HL-60/S4 treated with retinoic acid at 250 ng/mL for 4 days and 3 days (cell line): ENCODE results near the gene PARD3.

ENCODE experiments used
- in situ Hi-C: fragments of 300-500 bp; cut with MboI; formaldehyde crosslinking; loops from 2 replicates; pipeline ENCODE4 v1.7.0; 2022; ENCODE audit warnings: low sequenced_read_pairs

Gene PARD3

DNA sequence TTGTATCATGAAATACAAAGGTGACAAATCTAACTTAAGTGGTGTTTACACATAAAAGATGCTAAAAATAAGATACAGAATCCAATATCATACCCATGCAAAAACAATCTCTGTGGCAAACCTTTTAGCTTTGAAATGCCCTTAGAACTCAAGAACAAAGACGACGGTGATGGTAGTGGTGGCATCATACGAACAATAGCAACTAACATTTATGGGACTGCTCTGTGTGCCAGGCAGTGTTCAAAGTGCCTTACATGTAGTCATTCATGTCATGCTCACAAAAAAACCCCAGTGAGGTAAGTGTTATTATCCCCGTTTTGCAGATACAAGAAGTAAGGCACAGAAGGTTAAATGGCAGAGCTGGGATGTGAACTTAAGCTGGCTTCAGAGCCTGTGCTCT, 563.9 kb downstream of the PARD3 start:
- in situ Hi-C loops, result no loop called here

DNA sequence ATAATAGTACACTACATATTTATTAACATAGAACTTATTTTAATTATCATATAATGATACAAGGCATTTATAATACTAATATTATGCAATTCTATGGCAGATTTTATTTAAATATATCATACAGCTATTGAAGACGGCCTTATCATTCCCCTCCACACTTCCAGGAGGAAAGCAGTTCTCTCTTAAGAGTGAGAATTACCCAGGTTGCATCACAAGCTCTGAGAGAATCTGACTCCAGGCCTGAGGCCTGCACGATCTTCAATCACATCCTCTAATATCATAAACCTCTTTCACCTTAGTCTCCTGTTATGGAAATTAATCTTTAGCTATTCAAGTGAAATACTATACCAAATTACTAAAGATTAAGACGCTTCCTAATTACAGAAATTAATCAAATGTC, 564.4 kb downstream of the PARD3 start:
- in situ Hi-C loops, result no loop called here

DNA sequence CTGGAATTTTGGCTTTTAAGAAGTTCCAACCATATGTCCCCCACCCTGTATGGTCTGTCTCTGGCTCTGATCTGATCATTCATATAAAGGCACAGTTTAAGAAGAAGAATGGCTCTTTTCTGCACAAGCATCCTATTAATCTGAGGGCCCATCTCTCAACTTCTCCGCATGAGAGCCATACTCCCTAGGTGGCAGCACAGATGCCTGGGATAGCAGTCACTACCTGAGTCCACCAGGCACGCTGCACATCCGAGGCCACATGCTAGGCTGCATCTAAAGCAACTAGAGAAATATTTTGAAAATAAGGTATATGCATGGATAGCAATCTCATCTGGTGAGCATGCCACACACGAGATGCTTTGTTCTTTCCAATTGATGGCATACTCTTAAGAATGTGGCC, 565.5 kb downstream of the PARD3 start:
- in situ Hi-C loops, result no loop called here

DNA sequence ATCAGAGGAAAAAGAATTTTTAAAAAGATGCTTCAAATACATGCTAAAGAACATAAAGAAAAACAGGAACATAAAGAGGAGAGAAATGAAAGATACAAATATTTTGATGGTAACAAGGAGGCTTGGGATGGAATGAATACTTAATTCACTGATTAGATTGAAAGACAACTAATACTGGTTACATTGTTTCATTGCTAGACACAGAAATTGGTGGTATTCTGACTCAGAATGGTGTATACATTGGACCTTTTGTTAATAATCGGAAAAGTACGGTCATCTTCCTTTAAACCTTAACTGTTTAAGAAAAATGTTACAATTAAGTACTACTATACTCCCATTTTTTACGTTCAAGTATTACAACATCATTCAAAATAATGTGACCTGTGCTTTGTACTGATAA, 567.5 kb downstream of the PARD3 start:
- in situ Hi-C loops, result no loop called here

DNA sequence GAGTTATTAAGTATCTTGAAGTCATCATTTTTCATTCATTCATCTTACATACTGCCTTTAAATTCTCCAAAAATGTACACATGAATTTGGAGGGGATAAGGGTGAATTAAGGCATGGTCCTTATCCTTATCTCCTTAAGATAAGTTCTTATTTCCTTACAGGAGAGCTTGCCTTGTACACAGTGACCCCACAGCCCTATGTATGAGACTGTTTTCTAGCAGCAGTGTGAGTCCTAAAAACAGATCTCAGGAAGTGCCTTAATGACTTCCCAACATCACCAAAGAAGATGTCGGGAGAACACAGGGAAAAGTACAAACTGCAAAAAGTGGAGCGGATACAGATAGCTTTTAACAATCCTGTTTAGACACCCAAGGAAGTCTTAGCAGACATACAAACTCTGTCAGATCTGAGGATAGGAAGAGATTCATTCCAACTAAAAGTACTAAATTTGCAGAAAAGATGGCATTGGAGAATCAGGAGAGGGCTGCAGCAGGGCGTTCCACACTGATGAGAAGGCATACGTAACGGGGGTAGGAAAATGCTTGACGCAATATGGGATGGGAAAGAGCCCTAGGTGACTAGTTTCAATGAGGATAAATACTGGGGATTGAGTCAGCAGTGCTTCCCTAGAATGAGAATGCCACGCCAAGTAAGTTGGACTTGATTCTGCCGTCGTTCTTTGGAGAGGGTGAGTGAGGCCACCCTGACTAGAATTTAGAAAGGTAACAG, 570.2 kb downstream of the PARD3 start:
- in situ Hi-C loops, result no loop called here

DNA sequence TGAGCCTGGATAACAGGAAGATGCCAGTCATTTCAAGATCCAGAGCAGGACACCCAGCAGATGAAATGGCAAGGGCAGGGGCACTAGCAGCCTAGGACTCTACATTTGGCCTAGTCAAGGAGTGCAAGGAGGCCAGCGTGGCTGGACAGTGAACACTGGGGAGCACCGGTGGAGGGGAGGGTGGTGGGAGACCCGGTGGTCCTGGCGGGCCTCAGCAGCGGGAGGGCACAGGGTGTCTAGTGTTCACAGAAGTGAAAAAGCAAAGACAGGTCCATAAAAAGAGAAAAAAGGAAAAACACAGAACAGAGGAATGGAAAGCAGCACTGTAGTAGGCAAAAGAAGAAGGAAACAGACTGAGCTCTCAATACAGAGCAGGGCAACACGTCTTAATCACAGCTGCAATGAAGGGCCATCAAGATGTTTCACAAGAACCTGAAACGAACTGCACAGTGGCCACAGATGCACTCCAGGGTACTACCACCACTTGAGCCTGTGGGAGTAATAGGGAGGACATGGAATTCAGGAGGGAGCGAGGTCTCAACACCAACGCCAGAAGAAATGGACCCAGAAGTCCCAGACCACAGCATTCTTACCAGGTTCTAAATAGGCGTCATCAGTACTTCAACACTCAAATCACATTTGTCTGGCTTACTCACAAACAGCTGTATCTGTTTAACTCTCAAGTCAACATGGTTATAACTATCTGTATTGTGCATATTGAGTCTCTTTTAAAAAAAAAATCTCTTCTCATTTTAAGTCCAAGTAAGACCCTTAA, 573.7 kb downstream of the PARD3 start:
- in situ Hi-C loops, result no loop called here

DNA sequence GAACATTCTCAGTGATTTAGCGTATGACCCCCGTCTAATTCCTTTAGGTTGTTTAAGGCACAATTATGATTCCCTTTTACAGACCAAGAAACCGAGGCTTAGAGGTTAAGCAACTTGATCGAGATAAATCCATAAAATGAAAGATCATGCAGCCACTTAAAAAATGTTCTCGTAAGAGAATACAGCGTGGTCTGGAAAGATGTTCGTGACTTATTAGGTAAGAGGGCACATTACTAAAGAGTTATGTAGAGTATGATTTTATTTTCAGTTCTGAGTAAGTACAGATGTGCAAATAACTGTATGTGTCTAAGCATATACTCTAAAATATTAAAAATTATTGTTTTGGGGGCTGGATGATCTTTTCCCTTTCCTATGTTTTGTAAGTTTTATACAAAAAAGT, 575.1 kb downstream of the PARD3 start:
- in situ Hi-C loops, result no loop called here

DNA sequence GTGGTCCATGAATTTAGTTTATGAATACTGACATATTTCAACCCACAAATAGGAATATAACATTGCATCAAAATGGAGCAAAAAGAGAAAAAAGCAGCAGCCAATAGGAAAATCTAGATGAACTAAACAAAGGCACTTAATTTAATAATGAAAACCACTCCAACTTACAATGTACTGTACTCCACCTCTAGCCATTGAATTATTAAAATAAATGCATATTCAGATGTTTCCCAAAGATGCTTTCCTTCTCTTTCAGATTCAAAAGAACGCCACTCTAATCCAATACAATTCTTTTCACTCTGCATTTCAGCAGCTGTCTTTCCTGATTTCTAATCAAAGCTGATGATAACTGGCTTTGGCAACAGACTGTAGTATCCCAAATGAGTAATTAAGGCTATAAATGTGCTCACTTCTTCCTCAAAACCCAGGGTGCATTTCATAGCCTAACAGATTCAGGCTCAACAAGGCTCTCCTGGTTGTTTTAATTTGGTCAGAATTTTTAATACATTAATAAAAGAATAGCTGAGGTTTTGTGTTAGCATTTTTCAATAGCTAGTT, 577.1 kb downstream of the PARD3 start:
- in situ Hi-C loops, result no loop called here

DNA sequence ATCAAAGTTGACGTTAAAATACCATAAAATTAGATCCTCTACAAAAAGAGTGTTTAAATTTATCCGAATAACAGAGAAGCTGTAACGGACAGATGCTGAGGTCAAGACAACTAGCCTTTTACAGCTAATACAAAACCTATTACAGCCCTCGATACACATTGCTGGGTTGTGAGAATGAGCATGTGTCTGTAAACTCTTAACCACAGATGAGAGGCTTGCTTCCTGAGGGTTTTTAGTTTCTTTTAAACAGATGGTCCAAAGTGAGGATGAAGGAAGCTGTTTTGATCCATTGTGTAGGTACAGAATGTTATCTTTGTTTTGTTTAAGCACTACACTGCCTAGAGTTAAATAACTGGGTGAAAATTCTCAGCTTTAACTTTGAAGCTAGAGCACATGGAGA, 578.2 kb downstream of the PARD3 start:
- in situ Hi-C loops, result no loop called here

DNA sequence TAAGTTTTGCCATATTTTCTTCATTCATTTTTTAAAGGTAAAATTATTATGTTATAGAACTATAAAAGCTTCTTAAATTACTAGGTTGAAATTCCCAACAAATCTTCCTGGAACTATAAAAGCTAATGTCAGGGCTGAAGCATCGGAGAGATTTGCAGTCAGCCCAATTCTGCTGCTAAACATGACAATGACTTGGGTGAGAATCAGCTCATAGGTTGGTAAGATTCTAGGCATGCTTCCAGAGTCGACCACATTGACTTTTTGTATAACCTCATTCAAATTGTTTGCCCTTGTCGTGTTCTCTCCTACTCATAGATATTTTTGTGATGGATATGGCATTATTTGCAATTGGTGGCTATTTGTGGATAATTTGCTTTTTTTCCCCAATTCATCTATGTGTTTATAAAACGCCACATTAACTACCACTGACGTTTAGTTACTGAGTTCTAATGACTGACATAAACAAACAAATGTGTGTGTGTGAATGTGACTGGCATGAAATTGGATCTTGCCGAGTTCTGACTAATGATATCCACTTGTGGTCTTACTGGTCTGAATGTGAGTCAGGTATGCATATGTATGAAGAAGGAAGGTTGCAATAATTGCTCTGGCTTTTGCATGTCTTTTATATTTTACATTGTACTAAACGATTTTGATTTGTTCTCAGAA, 579.8 kb downstream of the PARD3 start:
- in situ Hi-C loops, result no loop called here

DNA sequence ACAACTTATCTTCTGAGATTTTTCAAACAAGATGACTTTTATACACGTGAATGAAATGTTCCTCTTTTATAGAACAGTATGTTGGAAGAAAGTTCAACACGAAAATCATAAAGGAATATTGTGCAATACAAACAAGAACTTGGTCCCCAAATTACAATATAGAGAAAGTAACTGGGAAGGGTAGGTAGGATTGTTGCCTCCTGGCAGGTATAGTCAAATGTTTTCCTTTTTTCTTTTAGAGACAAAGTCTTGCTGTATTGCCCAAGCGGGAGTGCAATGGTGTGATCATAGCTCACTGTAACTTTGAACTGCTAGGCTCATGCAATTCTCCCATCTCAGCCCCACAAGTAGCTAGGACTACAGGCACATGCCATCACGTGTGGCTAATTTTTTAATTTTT, 582.6 kb downstream of the PARD3 start:
- in situ Hi-C loops, result no loop called here

DNA sequence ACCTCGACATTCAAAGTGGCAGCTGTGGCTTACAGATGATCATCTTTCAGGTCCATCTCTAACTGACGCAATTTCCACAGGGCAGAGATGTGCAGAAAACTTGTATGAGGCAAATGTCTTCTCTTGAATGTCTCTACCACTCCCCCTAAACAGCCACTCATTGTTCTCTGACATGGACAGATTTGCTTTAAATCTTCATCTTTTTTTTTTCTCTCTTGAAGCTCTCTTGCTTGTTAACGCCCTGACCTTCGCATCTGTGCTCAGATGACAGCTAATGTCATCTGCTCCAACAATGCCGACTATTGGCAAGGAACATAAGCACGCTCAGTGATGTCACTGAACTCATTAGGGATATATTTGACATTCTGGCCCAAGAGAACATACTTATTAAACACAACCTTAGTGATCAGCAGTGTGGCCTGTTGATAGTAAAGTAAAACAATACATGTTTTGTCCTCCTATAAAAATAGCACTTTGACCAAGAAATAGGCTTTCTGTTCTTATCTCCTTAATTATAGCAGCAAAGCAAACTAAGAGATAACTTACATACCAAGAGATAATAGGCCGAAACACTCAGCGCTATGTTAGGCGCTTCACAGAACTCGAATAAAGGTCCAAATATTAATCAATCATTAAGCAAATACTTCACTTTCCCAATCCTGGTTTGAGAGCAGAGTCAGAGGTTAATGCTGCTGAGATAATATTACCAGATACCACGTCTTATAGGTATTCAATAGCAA, 583.5 kb downstream of the PARD3 start:
- in situ Hi-C loops, result no loop called here

DNA sequence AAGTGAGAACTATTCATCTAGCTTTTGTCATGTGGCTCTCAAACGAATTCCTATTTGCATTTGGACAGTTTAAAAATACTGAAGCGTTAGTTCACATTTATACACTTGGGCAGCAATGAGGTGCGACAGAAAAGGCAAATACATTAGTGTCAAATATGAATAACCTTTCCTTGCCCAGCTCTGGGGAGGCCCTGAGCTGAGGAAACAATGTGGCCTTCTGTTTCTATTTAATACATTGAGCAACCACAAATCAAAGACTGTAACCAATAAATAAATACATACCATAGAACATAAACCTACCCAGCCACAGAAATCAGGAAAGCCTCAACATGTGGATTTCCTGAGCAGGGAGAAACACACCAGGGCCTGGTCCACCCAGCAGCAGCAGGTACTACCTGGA, 585.2 kb downstream of the PARD3 start:
- in situ Hi-C loops, result no loop called here

DNA sequence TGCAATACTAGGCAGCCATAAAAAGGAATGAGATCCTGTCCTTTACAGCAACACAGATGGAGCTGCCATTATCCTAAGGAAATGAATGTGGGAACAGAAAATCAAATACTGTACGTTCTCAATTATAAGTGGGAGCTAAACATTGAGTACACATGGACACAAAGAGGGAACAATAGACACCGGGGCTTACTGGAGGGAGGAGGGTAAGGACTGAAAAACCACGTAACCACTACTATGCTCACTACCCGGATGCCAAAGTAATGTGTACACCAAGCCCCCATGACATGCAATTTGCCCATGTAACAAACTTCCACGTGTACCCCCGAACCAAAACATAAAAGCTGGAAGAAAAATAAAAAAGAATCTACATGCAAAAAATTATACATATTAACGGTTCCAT, 587.0 kb downstream of the PARD3 start:
- in situ Hi-C loops, result no loop called here

DNA sequence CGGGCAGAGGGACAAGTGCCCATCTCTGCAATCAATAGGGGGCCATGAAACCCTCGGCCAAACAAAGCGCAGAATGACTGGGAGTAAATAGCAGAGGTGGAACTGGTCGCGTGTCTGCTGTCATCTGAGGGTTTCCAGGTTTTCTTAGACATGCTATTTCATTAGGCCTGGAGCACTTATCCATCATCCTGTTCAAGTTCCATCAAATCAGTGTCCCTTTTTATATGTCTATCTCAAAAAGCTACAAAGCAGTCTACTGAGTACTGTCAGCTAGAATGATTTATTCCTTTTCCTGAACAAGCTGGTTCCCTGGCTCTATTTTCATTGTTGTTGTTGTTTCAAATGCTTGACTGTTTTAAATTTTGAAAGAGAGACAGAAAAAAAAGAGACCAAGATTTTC, 590.5 kb downstream of the PARD3 start:
- in situ Hi-C loops, result no loop called here

DNA sequence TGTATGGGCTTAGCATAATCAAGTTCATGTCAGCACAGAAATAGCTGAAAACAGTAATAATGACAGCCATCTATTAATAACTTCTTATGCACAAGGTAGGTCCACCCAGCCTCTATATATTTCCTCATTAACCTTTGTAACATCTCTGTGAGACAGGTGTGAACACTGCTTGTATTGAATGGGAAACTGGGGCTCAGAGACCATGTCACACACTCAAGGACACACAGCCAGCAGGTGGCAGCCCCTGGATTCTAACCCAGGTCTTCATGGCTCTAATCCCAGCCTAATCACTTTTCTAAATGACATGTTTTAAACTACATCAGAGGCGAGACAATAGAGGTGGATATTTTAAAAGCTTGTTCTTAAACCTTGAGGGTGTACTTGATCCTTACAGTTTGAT, 591.4 kb downstream of the PARD3 start:
- in situ Hi-C loops, result no loop called here

DNA sequence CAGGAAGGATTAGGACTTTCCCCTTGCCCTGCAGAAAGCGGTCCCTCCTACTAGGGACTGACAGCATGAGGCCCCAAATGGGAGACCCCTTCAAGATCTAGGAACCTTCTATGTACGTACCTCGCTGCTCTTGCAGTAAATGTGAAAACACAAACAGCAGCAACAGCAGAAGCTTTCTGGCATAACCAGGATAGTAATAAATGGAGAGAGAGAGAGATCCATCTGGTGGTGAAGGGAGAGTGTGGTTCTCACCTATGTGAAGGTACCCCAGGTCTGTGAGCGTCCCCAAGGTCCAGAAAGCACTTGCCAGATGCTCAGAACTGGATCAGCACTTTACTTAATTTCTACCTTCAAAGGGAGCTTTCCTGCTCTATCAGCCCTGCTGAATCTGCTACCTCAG, 592.7 kb downstream of the PARD3 start:
- in situ Hi-C loops, result no loop called here

DNA sequence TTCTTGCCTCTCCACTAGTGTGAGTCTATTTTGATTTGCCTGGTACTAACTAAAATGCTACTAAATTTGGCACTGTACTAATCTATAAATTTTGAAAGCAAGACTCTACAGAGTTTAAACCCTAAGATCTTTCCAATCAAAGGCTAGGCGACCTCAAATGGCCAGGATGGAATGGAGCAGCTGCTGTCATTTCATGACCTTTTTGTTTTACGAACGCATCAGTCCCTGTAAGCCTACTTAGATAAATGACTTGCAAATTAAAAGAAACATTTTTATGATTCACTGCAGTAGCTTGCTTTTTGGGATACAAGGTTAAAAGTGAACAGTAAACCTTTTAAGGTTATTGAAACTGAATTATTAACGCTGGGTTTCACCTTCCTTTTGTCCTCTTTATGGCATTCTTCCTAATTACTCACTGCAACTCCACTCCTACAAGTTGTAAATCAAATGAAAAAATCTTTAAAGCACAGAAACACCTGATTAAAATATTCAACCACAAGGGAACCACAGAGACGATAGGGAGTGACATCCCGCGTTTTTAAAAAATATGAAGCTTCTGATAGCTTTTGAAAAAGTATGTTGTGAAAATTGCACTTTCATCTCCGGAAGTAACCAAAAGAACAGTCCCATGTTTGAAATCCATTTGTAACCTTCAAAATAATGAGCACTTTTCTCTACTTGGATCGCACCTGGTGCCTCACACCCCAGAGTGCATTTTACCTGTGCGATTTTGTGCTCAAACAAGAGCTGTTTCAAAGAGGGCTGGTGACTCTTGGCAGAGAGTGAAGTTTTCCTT, 595.1 kb downstream of the PARD3 start:
- in situ Hi-C loops, result no loop called here

DNA sequence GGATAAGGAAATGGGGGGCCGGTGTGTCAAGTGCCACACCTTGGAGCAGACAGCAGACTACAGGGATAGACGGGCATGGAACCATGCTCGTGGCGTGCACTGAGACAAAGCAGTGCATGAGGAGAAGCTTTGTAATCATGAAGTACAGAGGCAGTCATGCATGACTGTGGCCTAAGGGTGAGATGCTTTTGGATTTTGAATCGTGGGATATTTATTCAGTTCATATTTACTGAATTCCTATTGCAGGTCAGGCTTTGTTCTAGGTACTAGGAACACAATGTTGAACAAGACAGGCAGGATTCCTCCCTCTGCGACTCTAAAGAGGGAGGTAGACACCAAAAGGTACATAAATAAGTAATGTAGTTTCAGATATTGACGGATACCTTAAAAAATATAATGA, 597.6 kb downstream of the PARD3 start:
- in situ Hi-C loops, result no loop called here

DNA sequence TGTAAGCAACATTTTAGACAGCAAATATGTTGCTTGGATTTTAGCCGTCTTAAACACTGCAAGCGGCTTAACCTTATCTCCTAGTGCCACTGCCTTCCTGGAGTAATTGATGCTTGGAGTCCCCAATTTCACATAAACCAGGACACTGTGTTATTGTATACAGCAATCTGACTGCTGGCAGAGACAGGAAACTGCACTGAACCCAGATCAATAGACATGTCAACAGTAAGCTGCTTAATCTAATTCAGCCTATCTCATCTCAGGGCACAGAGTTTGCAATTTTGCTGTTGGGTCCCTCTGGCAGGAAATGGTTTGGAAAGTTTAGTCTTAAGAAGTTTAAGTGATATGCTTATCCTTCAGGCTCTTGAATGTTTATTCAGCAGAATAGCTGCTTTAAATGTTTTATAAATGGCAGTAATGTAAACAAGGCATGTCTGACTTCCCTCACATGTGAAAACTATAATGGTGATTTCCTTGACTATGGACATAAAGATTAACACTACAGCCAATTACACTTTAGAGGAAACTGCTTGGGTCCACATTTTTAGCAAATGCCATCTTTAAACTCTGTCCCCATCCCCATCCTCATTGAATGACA, 598.6 kb downstream of the PARD3 start:
- in situ Hi-C loops, result no loop called here
